GM19025 (cell line): ENCODE results near the gene TRIM72.
"Not testable (repeated sequence)": the region's sequence is repeated elsewhere in the genome, so short reads cannot be mapped to it uniquely, and the experiment has no call there.

ENCODE experiments used
- ATAC-seq: cut with Tn5 transposase; IDR thresholded peaks from one replicate; pipeline ENCODE4 v1.9.1; 2021; ENCODE audit warnings: mild to moderate bottlenecking, low read depth, moderate library complexity; ENCODE audit not compliant: unreplicated experiment

The TRIM72 gene

GRCh38 chr16:31251435-31251834 lies 37.5 kb downstream of the TRIM72 start:
- ATAC-seq: no peak

- ATAC-seq: no peak
Measured at GRCh38 chr16:31253642-31254045, 39.7 kb downstream of the TRIM72 start.

GRCh38 chr16:31256466-31256865 lies 42.5 kb downstream of the TRIM72 start:
- ATAC-seq: no peak

- ATAC-seq: no peak
Measured at GRCh38 chr16:31258366-31258765, 44.4 kb downstream of the TRIM72 start.

GRCh38 chr16:31260136-31260931 lies 46.4 kb downstream of the TRIM72 start:
- ATAC-seq: no peak

- no peak for ATAC-seq
Measured at GRCh38 chr16:31262084-31262483, 48.2 kb downstream of the TRIM72 start.

GRCh38 chr16:31265329-31266245 lies 51.7 kb downstream of the TRIM72 start:
- ATAC-seq: peak; percentile 97

- no peak for ATAC-seq
Measured at GRCh38 chr16:31267332-31268032, 53.6 kb downstream of the TRIM72 start.

GRCh38 chr16:31268033-31268365 lies 54.1 kb downstream of the TRIM72 start:
- ATAC-seq: no peak

- no peak for ATAC-seq
Measured at GRCh38 chr16:31268891-31269290, 55.0 kb downstream of the TRIM72 start.

- ATAC-seq: no peak
Measured at GRCh38 chr16:31269541-31269940, 55.6 kb downstream of the TRIM72 start.

- not testable (repeated sequence) for ATAC-seq
Measured at GRCh38 chr16:31269973-31270372, 56.1 kb downstream of the TRIM72 start.

GRCh38 chr16:31270795-31271194 lies 56.9 kb downstream of the TRIM72 start:
- ATAC-seq: no peak

GRCh38 chr16:31271621-31272190 lies 57.8 kb downstream of the TRIM72 start:
- no peak for ATAC-seq

- ATAC-seq: no peak
Measured at GRCh38 chr16:31273187-31273586, 59.3 kb downstream of the TRIM72 start.

GRCh38 chr16:31273676-31274075 lies 59.8 kb downstream of the TRIM72 start:
- no peak for ATAC-seq

GRCh38 chr16:31274831-31275816 lies 61.2 kb downstream of the TRIM72 start:
- no peak for ATAC-seq

- ATAC-seq: no peak
Measured at GRCh38 chr16:31276600-31276999, 62.7 kb downstream of the TRIM72 start.

GRCh38 chr16:31277659-31278260 lies 63.8 kb downstream of the TRIM72 start:
- no peak for ATAC-seq
